GM19193 (cell line): ENCODE results near the gene POR.

Experiments
- POLR2A ChIP-seq: IDR thresholded peaks from 4 replicates; pipeline ENCODE4 v1.6.1; 2011; ENCODE audit not compliant: insufficient read depth, insufficient read length; ENCODE audit errors: extremely low read depth

Gene POR

DNA sequence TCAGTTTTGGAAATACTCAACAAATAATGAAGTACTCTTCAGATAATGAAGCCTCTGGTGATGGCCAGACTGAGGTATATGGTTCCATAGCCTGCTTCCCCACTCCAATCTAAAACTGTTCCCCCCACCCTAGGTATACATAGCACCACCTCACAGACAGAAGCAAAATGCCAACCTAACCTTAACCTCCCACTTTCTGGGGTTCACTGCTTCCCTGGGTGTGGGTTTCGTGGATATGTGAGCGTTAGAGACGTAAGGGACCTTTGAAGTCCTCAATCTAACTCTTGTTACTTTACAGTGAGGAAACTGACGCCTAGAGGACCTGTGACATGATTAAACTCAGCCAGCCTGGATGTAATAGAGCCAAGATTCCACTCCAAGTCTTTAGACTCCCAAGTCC is 34.7 kb upstream of the POR start:
- no peak for TF ChIP-seq POLR2A

DNA sequence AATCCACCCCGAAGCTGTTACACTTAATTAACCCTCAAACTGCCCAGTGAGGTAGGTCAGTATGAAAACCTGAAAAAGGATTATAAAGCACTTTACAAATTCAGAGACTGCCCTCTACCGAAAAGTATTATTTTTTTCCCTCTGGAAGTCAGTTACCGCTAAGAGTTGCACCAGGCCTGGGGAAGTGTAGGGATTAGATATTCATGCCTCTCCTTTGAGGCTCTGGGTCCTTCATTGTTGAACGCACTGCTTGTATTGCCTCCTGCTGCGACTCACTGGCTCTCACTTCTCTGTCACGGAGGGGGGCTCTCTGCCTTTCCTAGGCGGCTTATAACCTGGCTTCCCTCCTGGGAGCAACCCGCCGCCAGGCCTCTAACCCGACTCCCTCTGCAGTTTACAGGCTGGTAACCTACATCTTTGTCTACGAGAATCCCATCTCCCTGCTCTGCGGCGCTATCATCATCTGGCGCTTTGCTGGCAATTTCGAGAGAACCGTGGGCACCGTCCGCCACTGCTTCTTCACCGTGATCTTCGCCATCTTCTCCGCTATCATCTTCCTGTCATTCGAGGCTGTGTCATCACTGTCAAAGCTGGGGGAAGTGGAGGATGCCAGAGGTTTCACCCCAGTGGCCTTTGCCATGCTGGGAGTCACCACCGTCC is 33.4 kb upstream of the POR start:
- TF ChIP-seq POLR2A = no peak

DNA sequence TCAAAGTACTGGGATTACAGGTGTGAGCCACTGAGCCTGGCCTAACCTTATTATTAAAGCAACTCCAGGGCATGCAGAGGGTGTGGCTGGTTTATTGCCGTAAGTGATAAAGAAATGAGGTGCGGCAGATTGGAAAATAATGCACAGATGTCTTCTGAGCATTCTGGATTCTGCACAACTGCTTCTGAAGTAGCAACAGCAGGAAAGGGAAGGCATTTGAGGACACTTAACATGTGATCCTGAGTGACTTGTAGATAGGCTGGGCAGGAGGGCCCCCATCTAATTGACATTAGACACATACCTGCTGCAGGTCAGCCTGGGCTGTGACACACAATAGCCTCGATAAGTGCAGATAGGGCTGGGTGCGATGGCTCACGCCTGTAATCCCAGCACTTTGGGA is 30.5 kb upstream of the POR start:
- no peak for TF ChIP-seq POLR2A

DNA sequence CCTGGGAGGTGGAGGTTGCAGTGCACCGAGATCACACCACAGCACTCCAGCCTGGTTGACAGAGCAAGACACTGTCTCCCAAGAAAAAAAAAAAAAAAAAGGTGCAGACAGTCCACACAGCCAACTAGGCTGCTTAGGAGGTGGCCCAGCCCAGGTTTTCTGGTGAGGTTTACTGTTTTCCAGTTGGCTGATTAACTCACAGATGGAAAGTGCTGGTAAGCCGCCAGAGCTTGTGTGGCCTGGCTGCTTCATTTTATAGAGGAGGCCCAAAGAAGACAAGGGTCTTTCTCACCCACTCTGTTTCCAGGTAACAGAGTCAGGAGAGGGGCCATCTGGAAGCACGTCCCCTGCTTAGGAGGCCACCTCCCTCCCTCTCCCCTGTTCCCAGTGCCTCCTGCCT is 29.9 kb upstream of the POR start:
- TF ChIP-seq POLR2A = no peak

DNA sequence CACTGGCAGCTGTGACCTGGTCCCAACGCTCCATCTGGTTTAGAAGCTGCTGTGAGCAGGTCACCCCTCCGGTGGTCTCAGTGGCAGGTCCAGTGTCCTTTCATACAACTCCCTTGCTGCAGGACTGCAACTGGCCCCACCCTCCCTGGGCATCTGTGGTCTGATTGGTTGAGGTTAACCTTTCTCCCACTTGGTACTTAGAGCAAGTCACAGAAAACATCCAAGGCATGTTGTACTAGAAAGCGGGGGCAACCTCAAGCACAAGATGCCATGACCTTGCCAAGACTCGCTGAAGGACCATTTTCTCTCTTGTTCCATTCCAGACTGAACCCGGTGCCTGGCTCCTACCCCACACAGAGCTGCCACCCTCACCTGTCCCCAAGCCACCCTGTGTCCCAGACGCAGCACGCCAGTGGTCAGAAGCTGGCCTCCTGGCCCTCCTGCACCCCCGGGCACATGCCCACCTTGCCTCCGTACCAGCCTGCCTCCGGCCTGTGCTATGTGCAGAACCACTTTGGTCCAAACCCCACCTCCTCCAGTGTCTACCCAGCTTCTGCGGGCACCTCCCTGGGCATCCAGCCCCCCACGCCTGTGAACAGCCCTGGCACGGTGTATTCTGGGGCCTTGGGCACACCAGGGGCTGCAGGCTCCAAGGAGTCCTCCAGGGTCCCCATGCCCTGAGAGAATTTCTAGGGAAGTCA is 27.1 kb upstream of the POR start:
- TF ChIP-seq POLR2A = no peak

DNA sequence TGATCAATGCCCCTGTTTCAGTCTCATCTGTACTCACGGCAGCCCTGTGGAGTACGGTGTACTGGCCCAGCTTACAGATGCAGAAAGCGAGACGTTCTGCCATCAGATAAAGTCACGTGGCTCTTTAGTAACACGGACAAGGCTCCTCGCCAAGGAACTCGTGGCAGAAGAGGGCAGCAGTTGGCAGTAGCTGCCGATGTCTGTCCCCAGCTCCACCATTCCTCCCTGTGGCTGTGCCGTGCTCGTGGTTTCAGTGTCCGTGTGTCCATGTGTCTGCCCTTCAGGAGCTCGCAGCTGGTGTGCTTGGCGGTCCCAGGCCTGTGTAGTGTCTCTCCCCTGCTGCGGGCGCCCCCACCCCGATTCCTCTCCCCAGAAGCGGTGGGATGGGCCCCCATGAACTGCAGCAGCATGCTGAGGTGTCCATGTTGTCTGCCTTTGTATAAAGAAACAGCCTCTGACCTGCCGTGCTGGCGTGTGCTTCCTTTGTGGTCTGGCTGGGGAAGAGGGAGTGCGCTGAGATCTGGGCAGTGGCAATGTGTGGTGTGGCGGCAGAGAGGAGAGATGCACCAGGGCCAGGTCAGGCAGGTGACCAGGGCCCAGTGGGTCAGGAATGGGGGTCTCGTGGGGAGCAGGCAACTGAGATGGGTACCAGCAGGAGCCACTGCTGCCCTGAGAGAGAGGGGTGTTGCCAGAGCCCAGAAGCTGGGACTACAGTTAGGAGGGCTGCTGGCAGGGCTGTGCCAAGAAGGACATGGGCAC is 26.3 kb upstream of the POR start:
- TF ChIP-seq POLR2A = no peak

DNA sequence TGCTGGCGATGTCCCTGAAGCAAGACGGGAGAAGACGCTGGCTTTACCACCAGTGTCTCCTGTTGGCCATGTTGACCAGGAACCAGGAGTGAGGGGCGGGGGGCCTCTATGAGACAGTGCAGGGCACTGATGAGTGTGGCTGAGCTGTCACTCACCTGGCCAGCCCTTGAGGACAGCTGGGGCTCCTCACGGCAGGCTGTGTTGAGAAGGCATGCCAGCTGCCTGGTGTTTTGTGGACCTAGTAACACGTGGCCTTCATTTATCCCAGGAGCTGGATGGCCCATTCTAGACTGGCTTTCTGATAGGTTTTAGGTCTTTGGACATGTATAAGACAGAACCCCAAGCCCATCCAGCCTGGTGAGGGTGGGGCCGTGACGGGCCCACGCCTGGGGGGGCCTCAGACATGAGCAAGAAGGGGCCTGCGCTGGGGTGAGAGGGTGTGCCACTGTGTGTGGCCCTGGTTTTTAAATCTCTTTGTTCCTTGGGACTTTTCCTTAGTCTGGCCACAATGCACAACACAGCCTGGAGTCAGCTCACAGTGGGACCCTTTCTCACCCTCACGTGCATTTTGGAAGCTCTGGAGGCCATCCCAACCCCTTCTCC is 25.6 kb upstream of the POR start:
- TF ChIP-seq POLR2A = peak; percentile 14

DNA sequence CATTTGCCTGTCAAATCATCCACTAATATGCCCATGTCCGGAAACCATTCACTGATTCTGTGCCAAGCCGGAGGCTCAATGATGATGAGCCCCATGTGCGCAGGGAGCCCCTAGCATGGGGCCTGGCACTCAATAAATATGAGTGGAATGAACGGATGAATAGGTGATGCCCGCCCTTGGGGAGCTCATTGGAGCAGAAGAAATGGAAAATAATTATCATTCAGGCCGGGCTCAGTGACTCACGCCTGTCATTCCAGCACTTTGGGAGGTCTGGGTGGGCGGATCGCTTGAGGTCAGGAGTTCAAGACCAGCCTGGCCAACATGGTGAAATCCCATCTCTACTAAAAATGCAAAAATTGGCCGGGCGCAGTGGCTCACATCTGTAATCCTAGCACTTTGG is 25.1 kb upstream of the POR start:
- TF ChIP-seq POLR2A = no peak

DNA sequence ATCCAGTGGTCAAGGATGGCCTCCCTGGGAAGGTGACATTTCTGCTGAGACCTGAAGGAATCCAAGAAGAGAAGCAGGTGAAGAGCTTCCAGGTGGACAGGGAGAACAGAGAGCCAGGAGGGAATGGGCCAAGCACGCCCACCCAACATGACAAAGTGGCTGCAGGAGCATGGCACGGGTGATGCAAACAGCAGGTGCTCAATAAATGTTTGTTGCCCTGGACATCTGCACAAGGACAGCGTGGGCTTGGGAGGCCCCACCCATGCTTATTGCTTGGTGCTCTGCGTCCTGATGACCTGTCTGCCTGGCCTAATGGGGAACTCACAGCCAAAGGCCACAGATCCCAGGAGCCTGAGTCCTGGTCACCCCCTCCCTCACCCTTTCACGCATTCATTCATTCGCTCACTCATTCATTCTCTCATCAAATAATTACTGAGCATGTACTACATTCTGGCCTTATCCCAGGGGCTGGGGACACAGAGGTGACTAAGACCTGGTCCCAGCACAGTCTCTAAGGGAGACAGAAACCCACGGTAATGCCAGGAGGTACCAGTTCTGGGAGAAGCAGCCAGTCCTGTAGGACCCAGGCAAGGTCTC is 23.0 kb upstream of the POR start:
- no peak for TF ChIP-seq POLR2A

DNA sequence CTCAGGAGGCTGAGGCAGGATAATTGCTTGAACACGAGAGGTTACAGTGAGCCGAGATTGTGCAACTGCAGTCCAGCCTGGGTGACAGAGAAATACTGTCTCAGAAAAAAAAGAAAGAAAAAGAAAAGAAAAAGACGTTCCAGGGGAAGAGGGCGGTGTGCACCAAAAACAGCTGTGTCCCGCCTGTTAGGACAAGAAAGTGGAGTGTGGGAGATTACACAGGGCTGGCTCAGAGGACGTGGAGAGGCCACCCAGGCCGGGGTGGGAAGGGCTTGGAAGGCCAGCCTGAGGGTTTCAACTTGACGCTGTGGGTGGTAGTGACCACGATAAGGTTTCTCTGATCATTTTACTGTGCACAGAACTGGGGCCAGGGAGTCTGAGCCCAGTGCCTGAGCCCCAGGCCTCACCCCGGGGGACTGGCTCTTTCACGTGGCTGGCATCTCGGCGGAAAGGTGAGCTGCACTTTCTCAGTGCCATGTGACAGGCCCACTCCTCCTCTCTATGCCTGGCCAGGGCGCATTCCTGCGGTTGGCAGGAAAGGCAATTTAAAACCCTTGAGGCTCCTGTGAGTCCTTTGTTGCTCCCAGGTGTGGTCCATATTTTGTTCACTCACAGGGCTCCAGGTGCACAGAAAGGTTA is 22.2 kb upstream of the POR start:
- TF ChIP-seq POLR2A = no peak

DNA sequence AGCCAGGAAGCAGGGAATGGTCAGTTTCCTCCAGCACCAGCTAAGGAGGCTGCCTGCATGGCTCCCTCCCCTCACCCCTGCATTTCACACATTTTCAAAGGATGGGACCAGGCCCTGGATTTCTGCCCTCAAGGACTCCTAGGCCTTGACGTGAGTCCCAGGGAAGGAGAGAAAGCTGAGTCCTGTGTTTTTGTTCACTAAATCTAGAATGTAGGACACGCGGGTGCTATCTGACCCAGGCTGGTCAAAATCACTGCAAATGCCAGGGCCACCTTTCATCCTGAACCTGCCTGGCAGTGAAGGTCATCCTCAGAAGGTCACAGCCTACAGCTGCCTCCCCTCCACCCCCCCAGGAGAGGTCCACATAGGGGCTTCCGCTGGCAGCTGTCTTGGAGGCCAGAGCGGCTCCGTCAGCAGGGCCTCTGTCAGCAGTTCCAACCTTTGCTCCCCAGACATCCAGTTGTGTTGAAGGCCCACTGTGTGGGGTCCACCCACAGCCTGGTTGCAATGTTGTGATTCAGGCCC is 18.1 kb upstream of the POR start:
- no peak for TF ChIP-seq POLR2A

DNA sequence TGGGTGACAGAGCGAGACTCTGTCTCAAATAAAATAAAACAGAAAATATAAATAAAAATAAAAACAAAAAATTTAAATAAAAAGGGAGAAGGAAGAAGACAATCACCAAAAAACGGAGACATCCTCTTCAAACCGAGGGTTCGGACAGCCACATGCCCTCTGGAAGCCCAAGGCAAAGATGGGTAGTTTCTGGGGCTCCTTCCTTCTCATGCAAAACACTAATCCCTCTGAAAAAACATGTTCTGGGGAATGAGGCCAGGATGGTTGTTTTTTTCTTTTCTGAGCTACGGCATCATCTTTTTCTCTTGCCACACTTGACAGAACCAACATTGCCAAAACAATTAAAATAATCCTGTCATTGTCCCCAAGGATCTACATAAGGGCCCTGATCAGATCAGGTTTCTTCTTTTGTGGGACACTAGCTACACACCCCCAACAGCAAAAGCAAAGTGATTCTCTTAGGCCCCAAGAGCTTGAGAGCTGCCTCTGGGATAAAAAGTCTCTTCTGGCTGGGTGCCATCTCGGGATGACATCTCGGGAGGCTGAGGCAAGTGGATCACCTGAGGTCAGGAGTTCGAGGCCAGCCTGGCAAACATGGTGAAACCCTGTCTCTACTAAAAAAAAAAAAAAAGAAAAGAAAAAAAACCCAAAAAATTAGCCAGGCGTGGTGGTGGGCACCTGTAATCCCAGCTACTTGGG is 14.2 kb upstream of the POR start:
- no peak for TF ChIP-seq POLR2A

DNA sequence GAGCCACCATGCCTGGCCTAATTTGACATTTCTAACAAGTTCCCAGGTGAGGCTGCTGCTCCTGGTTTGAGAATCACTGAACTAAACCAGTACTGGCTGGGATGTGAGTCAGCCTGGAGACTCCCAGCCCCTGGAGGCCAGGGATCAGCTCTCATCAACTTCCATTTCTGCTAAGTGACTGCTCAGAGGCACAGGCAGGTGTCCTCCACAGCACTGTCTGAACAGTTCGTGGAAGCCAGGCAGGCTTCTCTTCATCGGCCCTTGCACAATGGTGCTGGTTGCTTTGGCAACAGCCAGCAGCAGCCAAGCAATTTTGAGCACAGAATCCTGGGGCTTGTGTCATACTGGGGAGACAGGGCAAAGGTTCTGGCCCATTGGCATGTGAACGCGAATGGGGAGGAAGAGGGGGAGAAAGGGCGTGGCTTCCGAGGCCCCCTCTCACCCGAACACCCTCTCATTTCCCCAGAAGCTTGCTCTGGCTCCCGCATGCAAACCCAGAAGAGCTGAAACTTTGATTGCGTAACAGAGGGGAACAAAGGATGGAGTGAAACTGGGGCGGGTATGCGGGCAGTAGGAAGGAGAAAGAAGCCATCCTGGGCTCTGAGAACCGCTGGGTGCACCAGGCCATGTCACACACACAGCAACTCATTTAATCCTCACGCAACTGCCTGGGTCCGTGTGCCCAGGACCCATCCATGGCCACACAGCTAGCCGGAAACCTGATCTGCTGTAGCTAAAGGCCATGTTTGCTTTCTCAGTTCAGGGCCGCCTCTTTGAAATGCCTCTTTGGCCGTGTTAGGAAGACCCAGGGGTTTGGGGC is 9.0 kb upstream of the POR start:
- no peak for TF ChIP-seq POLR2A
